Measurements from ENCODE around the gene CCS.

Gene CCS

GRCh38 chr11:66651016-66651415 lies 58.0 kb downstream of the CCS start (continued):
- TF ChIP-seq ZNF311 (tag by site-specific recombination; IDR thresholded peaks at IDR 0.05; ENCODE audit: borderline replicate concordance) = no peak
- no peak for TF ChIP-seq ZBTB8A (tag by site-specific recombination; IDR thresholded peaks at IDR 0.05)
- no peak for TF ChIP-seq SP3 (tag by site-specific recombination; IDR thresholded peaks at IDR 0.05)
- no peak for TF ChIP-seq ZNF423 (tag by site-specific recombination; IDR thresholded peaks at IDR 0.05)
- no peak for TF ChIP-seq ZNF776 (tag by site-specific recombination; IDR thresholded peaks at IDR 0.05; ENCODE audit: borderline replicate concordance)
- no peak for TF ChIP-seq ZNF18 (tag by site-specific recombination; IDR thresholded peaks at IDR 0.05)
- TF ChIP-seq TCF7L2 (IDR thresholded peaks at IDR 0.05; ENCODE audit: borderline replicate concordance, low read depth, low read length) = no peak
- no peak for TF ChIP-seq ZNF596 (tag by site-specific recombination; IDR thresholded peaks at IDR 0.05)
- TF ChIP-seq ZNF221 (tag by site-specific recombination; IDR thresholded peaks at IDR 0.05; ENCODE audit: borderline replicate concordance) = no peak
- TF ChIP-seq PATZ1 (tag by site-specific recombination; IDR thresholded peaks at IDR 0.05) = 0 out of 2 replicates have a peak, but pooled peaks have one; percentile 23
- TF ChIP-seq ZNF169 (tag by site-specific recombination; IDR thresholded peaks at IDR 0.05) = no peak
- no peak for TF ChIP-seq YY1 (tag by site-specific recombination; IDR thresholded peaks at IDR 0.05)
- no peak for TF ChIP-seq ZNF530 (tag by site-specific recombination; IDR thresholded peaks at IDR 0.05; ENCODE audit: low read depth)
- no peak for TF ChIP-seq ZNF132 (tag by site-specific recombination; IDR thresholded peaks at IDR 0.05; ENCODE audit: borderline replicate concordance)
- peak; percentile 88 for TF ChIP-seq PRDM4 (tag by site-specific recombination; IDR thresholded peaks at IDR 0.05)
- TF ChIP-seq TRIM28 (IDR thresholded peaks at IDR 0.05; ENCODE audit: borderline replicate concordance, low read length) = no peak
- TF ChIP-seq ZBTB44 (tag by site-specific recombination; IDR thresholded peaks at IDR 0.05) = no peak
- no peak for TF ChIP-seq WT1 (tag by site-specific recombination; IDR thresholded peaks at IDR 0.05)
- TF ChIP-seq PRDM6 (tag by site-specific recombination; IDR thresholded peaks at IDR 0.05) = no peak
- TF ChIP-seq ZNF366 (tag by site-specific recombination; conservative IDR thresholded peaks at IDR 0.05) = no peak
